Transverse colon (tissue), 4 donors: Measurements from ENCODE around the gene SRP68.

ENCODE experiments used
- EP300 ChIP-seq: sonication (generic); formaldehyde crosslinking; IDR thresholded peaks from one replicate; pipeline ENCODE4 v1.6.1; 2017; ENCODE audit warnings: antibody characterized with exemption, low read depth
- POLR2A ChIP-seq: fragments of 450-650 bp; IDR thresholded peaks from one replicate; pipeline ENCODE4 v1.6.1; 2016; ENCODE audit warnings: antibody characterized with exemption, mild to moderate bottlenecking, moderate library complexity
- POLR2AphosphoS5 ChIP-seq, 3 donors: sonication (generic); formaldehyde crosslinking; IDR thresholded peaks; one replicate each; pipeline ENCODE4 v1.6.1; 2016; ENCODE audit warnings: antibody characterized with exemption in 3 of 3
- TF ChIP-seq, protein P1 (sequence below), 5 experiments: fragments of 200-600 bp in 3 of 5; fragments of 450-650 bp in 2 of 5; sonication (generic) in 3 of 5; IDR thresholded peaks; 1 replicate in 2 of 5; 2 replicates in 3 of 5; pipeline ENCODE4 v1.5.1; 2016 to 2017; ENCODE audit warnings: antibody characterized with exemption in 5 of 5, inconsistent platforms in 3 of 5, mild to moderate bottlenecking in 2 of 5, moderate library complexity in 1 of 5

- TF ChIP-seq POLR2AphosphoS5 (IDR thresholded peaks at IDR 0.05), result no peak
- TF ChIP-seq, protein P1, sequence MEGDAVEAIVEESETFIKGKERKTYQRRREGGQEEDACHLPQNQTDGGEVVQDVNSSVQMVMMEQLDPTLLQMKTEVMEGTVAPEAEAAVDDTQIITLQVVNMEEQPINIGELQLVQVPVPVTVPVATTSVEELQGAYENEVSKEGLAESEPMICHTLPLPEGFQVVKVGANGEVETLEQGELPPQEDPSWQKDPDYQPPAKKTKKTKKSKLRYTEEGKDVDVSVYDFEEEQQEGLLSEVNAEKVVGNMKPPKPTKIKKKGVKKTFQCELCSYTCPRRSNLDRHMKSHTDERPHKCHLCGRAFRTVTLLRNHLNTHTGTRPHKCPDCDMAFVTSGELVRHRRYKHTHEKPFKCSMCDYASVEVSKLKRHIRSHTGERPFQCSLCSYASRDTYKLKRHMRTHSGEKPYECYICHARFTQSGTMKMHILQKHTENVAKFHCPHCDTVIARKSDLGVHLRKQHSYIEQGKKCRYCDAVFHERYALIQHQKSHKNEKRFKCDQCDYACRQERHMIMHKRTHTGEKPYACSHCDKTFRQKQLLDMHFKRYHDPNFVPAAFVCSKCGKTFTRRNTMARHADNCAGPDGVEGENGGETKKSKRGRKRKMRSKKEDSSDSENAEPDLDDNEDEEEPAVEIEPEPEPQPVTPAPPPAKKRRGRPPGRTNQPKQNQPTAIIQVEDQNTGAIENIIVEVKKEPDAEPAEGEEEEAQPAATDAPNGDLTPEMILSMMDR (IDR thresholded peaks at IDR 0.05), result no peak
- no peak for TF ChIP-seq EP300
- no peak for TF ChIP-seq POLR2A
Measured at GRCh38 chr17:76079956-76080767, 7.8 kb upstream of the SRP68 start.
